Sigmoid colon (tissue), 7 donors: ENCODE results near the gene NUP88. TPM values are rescaled to one million over a fixed set of nuclear protein-coding genes. Genes with fewer than 3 reads are reported as not detected.

ENCODE experiments used
- DNase-seq: peaks from one replicate; pipeline ENCODE4 v3.0.0-alpha.2; 2019
- H3K27ac ChIP-seq, 4 donors: fragments of 200-600 bp; sonication (generic); one replicate each; pipeline ENCODE4 v1.5.1; 2016 to 2019; ENCODE audit warnings: mild to moderate bottlenecking in 1 of 4
- H3K27me3 ChIP-seq, 3 donors: fragments of 200-600 bp; sonication (generic); one replicate each; pipeline ENCODE4 v1.5.1; 2019; ENCODE audit warnings: mild to moderate bottlenecking in 1 of 3
- H3K36me3 ChIP-seq, 4 donors: fragments of 200-600 bp; sonication (generic); one replicate each; pipeline ENCODE4 v1.5.1; 2016 to 2019
- H3K4me1 ChIP-seq, 4 donors: fragments of 200-600 bp; sonication (generic); one replicate each; pipeline ENCODE4 v1.5.1; 2017 to 2019
- H3K4me3 ChIP-seq, 4 donors: fragments of 200-600 bp; sonication (generic); one replicate each; pipeline ENCODE4 v1.5.1; 2017 to 2019; ENCODE audit warnings: mild to moderate bottlenecking in 2 of 4, moderate library complexity in 1 of 4
- H3K9me3 ChIP-seq, 4 donors: fragments of 200-600 bp in 3 of 4; sonication (generic) in 3 of 4; one replicate each; pipeline versions ENCODE4 v1.5.1 to v1.6.1; 2013 to 2019
- CTCF ChIP-seq, 4 experiments: fragments of 450-650 bp in 3 of 4; fragments of 200-600 bp in 1 of 4; IDR thresholded peaks; one replicate each; pipeline ENCODE4 v1.5.1; 2016 to 2019; ENCODE audit warnings: antibody characterized with exemption in 4 of 4, mild to moderate bottlenecking in 3 of 4, moderate library complexity in 2 of 4
- EP300 ChIP-seq, 4 donors: sonication (generic); formaldehyde crosslinking; IDR thresholded peaks; one replicate each; pipeline ENCODE4 v1.6.1; 2017; ENCODE audit warnings: antibody characterized with exemption in 4 of 4
- POLR2A ChIP-seq, 2 donors: fragments of 450-650 bp; IDR thresholded peaks; one replicate each; pipeline ENCODE4 v1.6.1; 2016; ENCODE audit warnings: antibody characterized with exemption in 2 of 2, mild to moderate bottlenecking in 2 of 2, moderate library complexity in 2 of 2
- POLR2AphosphoS5 ChIP-seq, 4 donors: sonication (generic); formaldehyde crosslinking; IDR thresholded peaks; one replicate each; pipeline ENCODE4 v1.6.1; 2017; ENCODE audit warnings: antibody characterized with exemption in 4 of 4
- WGBS, 2 donors: extraction: QIAGEN DNeasy Blood & Tissue Kit; methylation state at CpG; one replicate each; pipeline ENCODE4 v1.1.7; 2013; 5-methylcytosine and 5-hydroxymethylcytosine counted together
- intact Hi-C: fragments of 100-400 bp; cut with DNase I; formaldehyde crosslinking; loops from one replicate; pipeline ENCODE4 v1.15.1; 2023
- polyA plus RNA-seq, 3 donors: library from polyadenylated mRNA; stranded (reverse); fragments of 200-250 nt; gene quantifications; one replicate each; pipeline ENCODE4 v1.2.3, GENCODE V29; 2013
- total RNA-seq, 4 donors: library from RNA; depleted of rRNA; stranded (reverse); fragments of >200 nt; gene quantifications; one replicate each; pipeline ENCODE4 v1.1.0, GENCODE V29; 2016
- donor health status: healthy with polysubstance abuse.
- donor health status: Bipolar disorder and iron deficiency.
- donor health status: healthy.

Gene NUP88
- total and polyA plus RNA-seq, 7 donors: 39.1 to 82.9 (median 60.7) TPM

DNA sequence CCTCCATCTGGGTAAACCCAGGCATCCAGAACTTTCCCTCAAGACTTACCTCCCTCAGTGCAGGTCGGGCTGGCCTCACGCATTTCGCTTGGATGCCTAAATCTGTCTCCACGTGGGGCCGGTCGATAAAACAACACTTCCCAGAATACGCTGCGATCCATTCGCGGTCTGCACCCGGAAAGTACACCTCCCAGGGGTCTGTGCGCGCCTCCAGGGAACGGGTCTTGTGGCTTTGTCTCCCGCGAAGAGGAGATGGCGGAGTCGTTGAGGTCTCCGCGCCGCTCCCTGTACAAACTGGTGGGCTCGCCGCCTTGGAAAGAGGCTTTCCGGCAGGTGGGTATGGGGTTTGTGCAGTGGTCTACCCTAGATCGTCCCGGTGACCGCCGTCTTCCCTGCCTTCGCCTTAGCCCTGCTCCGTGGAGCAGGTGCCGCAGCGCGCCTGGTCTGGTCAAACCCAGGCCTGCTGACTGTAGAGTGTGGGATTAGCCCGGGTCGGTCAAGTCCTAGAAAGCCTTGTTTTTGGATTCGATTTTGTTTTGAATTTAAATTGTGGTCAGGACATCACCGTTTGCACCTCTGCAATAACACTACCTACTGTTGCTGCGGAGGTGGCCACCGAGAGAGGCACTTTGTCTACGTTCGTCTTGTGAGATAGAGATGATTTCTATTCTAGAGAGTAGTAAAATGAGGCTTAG lies 644 bp upstream of the NUP88 start, which contains the start of gene RPAIN:
TSS of gene RPAIN (plus strand) at position 224 of the 695 bp plus-strand sequence. CDS start at position 253, 29 bp downstream.
- TF ChIP-seq CTCF (IDR thresholded peaks at IDR 0.05): no peak
- no peak for TF ChIP-seq EP300 (IDR thresholded peaks at IDR 0.05)
- TF ChIP-seq POLR2AphosphoS5 (IDR thresholded peaks at IDR 0.05): peak; percentile 72 to 92 (median 85)
- TF ChIP-seq POLR2A (IDR thresholded peaks at IDR 0.05): peak; percentile 50 to 60
- DNase-seq: peak; percentile 93
- WGBS, 2 donors: 0% methylated on average over 41 of the region's 41 CpGs
- H3K9me3 ChIP-seq: no peaks in the 10 kb centered on the region
- intact Hi-C loops: no loop called here
- H3K4me1 ChIP-seq: peaks cover 0 to 37% (median 28%) of the 10 kb centered on the region in 4 donors
- H3K27me3 ChIP-seq: no peaks in the 10 kb centered on the region
- H3K4me3 ChIP-seq: peak within 1 kb of the TSS; percentile 54 to 83 (median 81)
- peak within 1 kb of the TSS; percentile 80 to 91 (median 88) for H3K27ac ChIP-seq
- peaks cover 0 to 60% (median 20%) of the 10 kb centered on the region in 4 donors for H3K36me3 ChIP-seq

DNA sequence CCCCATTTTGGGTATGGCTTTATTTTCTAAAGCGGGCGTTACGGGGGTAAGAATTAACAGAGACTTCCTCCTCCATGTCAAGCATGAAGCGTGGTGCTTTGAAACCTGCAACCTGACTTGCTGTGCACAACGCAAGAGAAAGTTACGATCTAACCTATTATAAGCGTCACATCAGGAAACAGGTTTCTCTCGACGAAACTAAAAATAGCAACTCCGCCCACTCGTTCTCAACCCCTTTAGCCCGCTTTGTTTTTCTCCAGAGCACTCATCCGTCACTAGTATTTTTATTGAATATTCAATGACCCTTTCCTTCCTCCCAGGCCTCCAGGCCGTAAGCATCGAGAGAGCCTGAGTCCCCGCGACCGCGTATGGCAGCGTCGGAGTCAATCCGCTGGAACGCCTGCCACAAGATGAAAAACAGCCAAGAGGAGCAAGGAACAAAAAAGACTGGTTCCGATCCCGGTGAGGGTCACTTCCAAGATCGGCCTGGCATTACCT lies 555 bp downstream of the NUP88 start:
- H3K4me3 ChIP-seq: peak overlapping the region; percentile 54 to 83 (median 81)
- peaks cover 0 to 37% (median 28%) of the 10 kb centered on the region in 4 donors for H3K4me1 ChIP-seq
- WGBS, 2 donors: 0% methylated on average over 26 of the region's 26 CpGs
- peaks cover 0 to 59% (median 17%) of the 10 kb centered on the region in 4 donors for H3K36me3 ChIP-seq
- TF ChIP-seq POLR2A (IDR thresholded peaks at IDR 0.05) (no peak), EP300 (IDR thresholded peaks at IDR 0.05) (no peak), POLR2AphosphoS5 (IDR thresholded peaks at IDR 0.05) (no peak)
- H3K27ac ChIP-seq: peak overlapping the region; percentile 80 to 91 (median 88)
- DNase-seq: no peak
- intact Hi-C loops: no loop called here
- no peaks in the 10 kb centered on the region for H3K9me3 ChIP-seq
- no peaks in the 10 kb centered on the region for H3K27me3 ChIP-seq

DNA sequence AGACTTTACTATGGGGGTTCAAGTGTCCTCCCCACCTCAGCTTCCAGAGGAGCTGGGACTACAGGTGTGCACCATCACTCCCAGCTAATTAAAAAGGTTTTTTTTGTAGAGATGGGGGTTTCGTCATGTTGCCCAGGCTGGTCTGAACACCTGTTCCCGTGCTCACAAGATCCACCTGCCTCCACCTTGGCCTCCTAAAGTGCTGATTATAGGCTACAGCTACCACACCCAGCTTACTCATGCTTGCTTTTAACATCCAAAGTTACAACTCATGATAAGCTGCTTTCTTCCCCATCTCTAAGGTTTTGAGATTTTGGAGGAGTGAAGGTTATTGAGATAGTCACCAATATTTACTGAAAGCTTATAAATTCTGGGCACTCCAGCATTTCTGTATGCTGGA lies 2.6 kb downstream of the NUP88 start:
- no peak for DNase-seq
- H3K4me1 ChIP-seq: peaks cover 0 to 37% (median 32%) of the 10 kb centered on the region in 4 donors
- H3K27ac ChIP-seq: no peak overlapping the region
- H3K27me3 ChIP-seq: no peaks in the 10 kb centered on the region
- TF ChIP-seq POLR2AphosphoS5 (IDR thresholded peaks at IDR 0.05) (no peak), CTCF (IDR thresholded peaks at IDR 0.05) (no peak), EP300 (IDR thresholded peaks at IDR 0.05) (no peak), POLR2A (IDR thresholded peaks at IDR 0.05) (no peak)
- 29 to 79% methylated on average over 2 of the region's 2 CpGs for WGBS, 2 donors
- H3K4me3 ChIP-seq: no peak overlapping the region
- intact Hi-C loops: no loop called here
- H3K36me3 ChIP-seq: peaks cover 0 to 59% (median 15%) of the 10 kb centered on the region in 4 donors
- H3K9me3 ChIP-seq: no peaks in the 10 kb centered on the region

DNA sequence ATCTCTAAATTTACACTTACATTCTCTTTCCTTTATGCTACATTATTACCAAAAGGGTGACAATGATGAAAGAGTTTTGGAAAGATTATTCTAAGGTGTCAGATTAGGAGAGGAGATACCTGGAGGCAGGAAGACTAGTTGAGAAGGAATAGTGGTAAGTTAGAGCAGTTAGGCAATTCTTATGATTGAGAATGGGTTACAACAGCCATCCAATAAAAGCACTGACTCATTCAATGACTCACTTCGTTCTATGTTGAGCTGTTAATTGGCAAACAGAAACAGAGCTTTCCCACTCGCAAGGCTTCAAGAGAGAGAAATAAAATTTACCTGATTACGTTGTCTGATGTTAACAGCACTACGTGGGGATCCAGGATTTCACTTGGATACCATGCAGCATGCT lies 5.8 kb downstream of the NUP88 start:
- Histone ChIP-seq H3K27me3 (no peaks in the 10 kb centered on the region), H3K9me3 (no peaks in the 10 kb centered on the region), H3K4me3 (no peak overlapping the region), H3K4me1 (peaks cover 0 to 24% (median 20%) of the 10 kb centered on the region in 4 donors), H3K36me3 (peaks cover 6 to 82% (median 21%) of the 10 kb centered on the region in 4 donors), H3K27ac (peak overlapping the region in 1 of 4 donors; percentile 36)
- 11 to 62% methylated on average over 4 of the region's 4 CpGs for WGBS, 2 donors
- TF ChIP-seq POLR2AphosphoS5 (IDR thresholded peaks at IDR 0.05): no peak
- no peak for TF ChIP-seq POLR2A (IDR thresholded peaks at IDR 0.05)
- no peak for TF ChIP-seq EP300 (IDR thresholded peaks at IDR 0.05)
- TF ChIP-seq CTCF (IDR thresholded peaks at IDR 0.05): no peak
- no peak for DNase-seq
- intact Hi-C loops: no loop called here

DNA sequence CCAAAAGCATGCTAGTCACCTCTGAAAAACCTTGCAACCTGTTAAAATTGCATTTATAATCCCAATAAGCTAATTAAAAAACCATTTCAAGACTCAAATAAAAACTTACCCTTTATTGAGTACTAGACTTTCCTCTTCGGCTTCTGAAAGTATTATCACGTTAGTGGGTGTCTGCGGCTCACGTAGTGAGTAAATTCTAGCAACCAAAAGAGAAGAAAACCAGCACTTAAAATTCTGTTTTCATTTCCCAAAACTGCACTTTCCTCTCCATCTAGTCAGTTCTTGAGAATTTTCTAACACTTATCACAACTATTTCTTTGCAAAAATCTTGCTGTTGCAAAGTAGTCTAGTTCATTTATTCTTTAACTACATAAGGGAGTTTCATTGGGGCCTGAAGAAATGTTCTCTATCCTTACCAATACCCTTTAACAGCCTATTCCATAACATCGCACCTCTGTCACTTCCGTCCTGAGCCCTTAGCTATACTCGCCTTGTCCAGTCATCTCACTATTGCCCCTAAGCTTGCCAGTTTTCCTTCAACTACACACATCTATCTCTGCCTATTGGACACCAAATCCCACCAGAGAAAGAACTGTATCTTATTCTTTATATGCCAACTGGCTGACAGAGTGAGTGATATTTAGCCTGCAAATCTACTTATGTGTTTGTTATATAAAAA lies 8.7 kb downstream of the NUP88 start:
- intact Hi-C loops: no loop called here
- H3K36me3 ChIP-seq: peaks cover 17 to 96% (median 35%) of the 10 kb centered on the region in 4 donors

More for the DNA sequence above, 8.7 kb downstream of the NUP88 start:
- Histone ChIP-seq H3K27ac (no peak overlapping the region), H3K4me1 (peaks cover 0 to 9% (median 0%) of the 10 kb centered on the region in 4 donors), H3K27me3 (no peaks in the 10 kb centered on the region), H3K4me3 (no peak overlapping the region), H3K9me3 (no peaks in the 10 kb centered on the region)
- TF ChIP-seq POLR2A (IDR thresholded peaks at IDR 0.05): no peak
- TF ChIP-seq POLR2AphosphoS5 (IDR thresholded peaks at IDR 0.05): no peak
- TF ChIP-seq EP300 (IDR thresholded peaks at IDR 0.05): no peak
- DNase-seq: no peak
- WGBS, 2 donors: 87 to 94% methylated on average over 7 of the region's 7 CpGs
